Measurements from ENCODE around the gene TNXB. TPM values are rescaled to one million over a fixed set of nuclear protein-coding genes. Genes with fewer than 3 reads are reported as not detected.

Gene TNXB
- polyA plus RNA-seq, 1 donor from 2014 or later, result 3.3 TPM

DNA sequence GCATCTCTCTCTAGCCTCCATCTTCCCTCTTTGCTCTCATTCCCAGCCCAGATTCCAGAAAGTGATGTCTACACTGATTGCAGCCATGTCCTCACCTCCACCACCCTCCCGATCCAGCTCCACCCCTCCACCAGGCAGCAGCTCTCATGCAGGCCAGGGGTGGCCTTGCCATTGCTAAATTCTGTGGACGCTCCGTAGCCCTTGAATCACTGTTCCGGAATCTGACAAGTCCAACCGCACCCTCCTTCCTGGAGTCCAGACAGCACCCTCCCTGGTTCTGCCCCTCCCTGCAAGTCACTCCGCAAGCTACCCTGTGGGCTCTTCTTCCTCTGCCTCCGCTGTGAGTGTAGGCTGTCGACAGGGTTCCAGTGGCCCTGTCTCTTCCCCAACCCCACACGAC lies 26.2 kb downstream of the TNXB start:
- no peak overlapping the region for H3K27ac ChIP-seq (ENCODE audit: low read length)
- TF ChIP-seq POLR2AphosphoS5 (IDR thresholded peaks at IDR 0.05), result no peak
- TF ChIP-seq, protein P1, sequence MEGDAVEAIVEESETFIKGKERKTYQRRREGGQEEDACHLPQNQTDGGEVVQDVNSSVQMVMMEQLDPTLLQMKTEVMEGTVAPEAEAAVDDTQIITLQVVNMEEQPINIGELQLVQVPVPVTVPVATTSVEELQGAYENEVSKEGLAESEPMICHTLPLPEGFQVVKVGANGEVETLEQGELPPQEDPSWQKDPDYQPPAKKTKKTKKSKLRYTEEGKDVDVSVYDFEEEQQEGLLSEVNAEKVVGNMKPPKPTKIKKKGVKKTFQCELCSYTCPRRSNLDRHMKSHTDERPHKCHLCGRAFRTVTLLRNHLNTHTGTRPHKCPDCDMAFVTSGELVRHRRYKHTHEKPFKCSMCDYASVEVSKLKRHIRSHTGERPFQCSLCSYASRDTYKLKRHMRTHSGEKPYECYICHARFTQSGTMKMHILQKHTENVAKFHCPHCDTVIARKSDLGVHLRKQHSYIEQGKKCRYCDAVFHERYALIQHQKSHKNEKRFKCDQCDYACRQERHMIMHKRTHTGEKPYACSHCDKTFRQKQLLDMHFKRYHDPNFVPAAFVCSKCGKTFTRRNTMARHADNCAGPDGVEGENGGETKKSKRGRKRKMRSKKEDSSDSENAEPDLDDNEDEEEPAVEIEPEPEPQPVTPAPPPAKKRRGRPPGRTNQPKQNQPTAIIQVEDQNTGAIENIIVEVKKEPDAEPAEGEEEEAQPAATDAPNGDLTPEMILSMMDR (IDR thresholded peaks at IDR 0.05; ENCODE audit: poor library complexity, severe bottlenecking), result no peak
- no peak for TF ChIP-seq SMC3 (conservative IDR thresholded peaks at IDR 0.05; ENCODE audit: poor library complexity)
- no peak for TF ChIP-seq EZH2 (IDR thresholded peaks at IDR 0.05; ENCODE audit: borderline replicate concordance, insufficient read depth, low read length, poor library complexity, severe bottlenecking)
- no peak for TF ChIP-seq RAD21 (conservative IDR thresholded peaks at IDR 0.05)
- TF ChIP-seq EP300 (conservative IDR thresholded peaks at IDR 0.05; ENCODE audit: poor library complexity, severe bottlenecking), result no peak
- no peak for TF ChIP-seq TAF1 (IDR thresholded peaks at IDR 0.05; ENCODE audit: low read depth)
- TF ChIP-seq MXI1 (conservative IDR thresholded peaks at IDR 0.05; ENCODE audit: poor library complexity, severe bottlenecking), result no peak
- TF ChIP-seq, protein P2, sequence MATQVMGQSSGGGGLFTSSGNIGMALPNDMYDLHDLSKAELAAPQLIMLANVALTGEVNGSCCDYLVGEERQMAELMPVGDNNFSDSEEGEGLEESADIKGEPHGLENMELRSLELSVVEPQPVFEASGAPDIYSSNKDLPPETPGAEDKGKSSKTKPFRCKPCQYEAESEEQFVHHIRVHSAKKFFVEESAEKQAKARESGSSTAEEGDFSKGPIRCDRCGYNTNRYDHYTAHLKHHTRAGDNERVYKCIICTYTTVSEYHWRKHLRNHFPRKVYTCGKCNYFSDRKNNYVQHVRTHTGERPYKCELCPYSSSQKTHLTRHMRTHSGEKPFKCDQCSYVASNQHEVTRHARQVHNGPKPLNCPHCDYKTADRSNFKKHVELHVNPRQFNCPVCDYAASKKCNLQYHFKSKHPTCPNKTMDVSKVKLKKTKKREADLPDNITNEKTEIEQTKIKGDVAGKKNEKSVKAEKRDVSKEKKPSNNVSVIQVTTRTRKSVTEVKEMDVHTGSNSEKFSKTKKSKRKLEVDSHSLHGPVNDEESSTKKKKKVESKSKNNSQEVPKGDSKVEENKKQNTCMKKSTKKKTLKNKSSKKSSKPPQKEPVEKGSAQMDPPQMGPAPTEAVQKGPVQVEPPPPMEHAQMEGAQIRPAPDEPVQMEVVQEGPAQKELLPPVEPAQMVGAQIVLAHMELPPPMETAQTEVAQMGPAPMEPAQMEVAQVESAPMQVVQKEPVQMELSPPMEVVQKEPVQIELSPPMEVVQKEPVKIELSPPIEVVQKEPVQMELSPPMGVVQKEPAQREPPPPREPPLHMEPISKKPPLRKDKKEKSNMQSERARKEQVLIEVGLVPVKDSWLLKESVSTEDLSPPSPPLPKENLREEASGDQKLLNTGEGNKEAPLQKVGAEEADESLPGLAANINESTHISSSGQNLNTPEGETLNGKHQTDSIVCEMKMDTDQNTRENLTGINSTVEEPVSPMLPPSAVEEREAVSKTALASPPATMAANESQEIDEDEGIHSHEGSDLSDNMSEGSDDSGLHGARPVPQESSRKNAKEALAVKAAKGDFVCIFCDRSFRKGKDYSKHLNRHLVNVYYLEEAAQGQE (IDR thresholded peaks at IDR 0.05; ENCODE audit: borderline replicate concordance), result no peak

DNA sequence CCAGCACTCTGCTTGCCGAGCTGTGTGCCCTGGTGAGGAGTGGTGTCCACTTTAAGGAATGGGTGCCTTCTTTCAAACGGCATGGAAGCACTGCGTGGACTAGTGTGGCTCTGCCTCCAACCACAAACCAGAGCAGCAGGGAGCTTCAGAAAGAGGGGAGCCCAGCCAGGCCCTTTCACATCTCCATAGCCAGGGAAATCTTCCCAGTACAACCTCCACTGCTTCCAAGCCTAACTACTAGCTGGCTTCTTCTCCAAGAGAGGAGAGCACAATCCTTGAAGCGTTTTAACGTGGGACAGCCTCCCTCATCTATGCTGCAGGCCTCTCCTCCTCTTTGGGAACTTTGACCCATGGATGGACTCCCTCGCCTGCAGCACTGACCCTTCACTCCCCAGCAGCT lies 26.7 kb downstream of the TNXB start:
- H3K4me2 ChIP-seq (ENCODE audit: low read length), result no peak overlapping the region
- no peaks in the 10 kb centered on the region for H4K20me1 ChIP-seq (ENCODE audit: insufficient read depth)
- H3K27ac ChIP-seq (ENCODE audit: low read length), result no peak overlapping the region
- H3K9ac ChIP-seq (ENCODE audit: low read length), result no peak overlapping the region
- H2AFZ ChIP-seq (ENCODE audit: low read depth, low read length), result no peak overlapping the region
- no peak overlapping the region for H3K4me3 ChIP-seq (ENCODE audit: low read length)
- no peaks in the 10 kb centered on the region for H3F3A ChIP-seq (ENCODE audit: insufficient read depth, low read length, poor library complexity, severe bottlenecking)
- H3K36me3 ChIP-seq (ENCODE audit: insufficient read depth, low read length), result no peaks in the 10 kb centered on the region
- no peaks in the 10 kb centered on the region for H3K9me3 ChIP-seq (ENCODE audit: low read length)
- no peaks in the 10 kb centered on the region for H3K9me2 ChIP-seq (ENCODE audit: insufficient read depth, low read length)
- TF ChIP-seq TAF1 (IDR thresholded peaks at IDR 0.05; ENCODE audit: low read depth) (no peak), SMC3 (conservative IDR thresholded peaks at IDR 0.05; ENCODE audit: poor library complexity) (no peak), POLR2AphosphoS5 (IDR thresholded peaks at IDR 0.05) (no peak), EP300 (conservative IDR thresholded peaks at IDR 0.05; ENCODE audit: poor library complexity, severe bottlenecking) (no peak), RAD21 (conservative IDR thresholded peaks at IDR 0.05) (no peak), MXI1 (conservative IDR thresholded peaks at IDR 0.05; ENCODE audit: poor library complexity, severe bottlenecking) (no peak), EZH2 (IDR thresholded peaks at IDR 0.05; ENCODE audit: borderline replicate concordance, insufficient read depth, low read length, poor library complexity, severe bottlenecking) (no peak)
- TF ChIP-seq, protein P1 (IDR thresholded peaks at IDR 0.05; ENCODE audit: poor library complexity, severe bottlenecking), result no peak
- TF ChIP-seq, protein P2 (IDR thresholded peaks at IDR 0.05; ENCODE audit: borderline replicate concordance), result no peak
- no peaks in the 10 kb centered on the region for H3K27me3 ChIP-seq (ENCODE audit: insufficient read depth, low read depth, low read length)
- H3K79me2 ChIP-seq (replicated peaks; ENCODE audit: insufficient read depth, low read length), result no peaks in the 10 kb centered on the region

More for the DNA sequence above, 26.2 kb downstream of the TNXB start:
- Histone ChIP-seq H3K9me2 (ENCODE audit: insufficient read depth, low read length) (no peaks in the 10 kb centered on the region), H4K20me1 (ENCODE audit: insufficient read depth) (no peaks in the 10 kb centered on the region), H3K27me3 (ENCODE audit: insufficient read depth, low read depth, low read length) (no peaks in the 10 kb centered on the region), H3K36me3 (ENCODE audit: insufficient read depth, low read length) (no peaks in the 10 kb centered on the region), H3F3A (ENCODE audit: insufficient read depth, low read length, poor library complexity, severe bottlenecking) (no peaks in the 10 kb centered on the region), H3K9ac (ENCODE audit: low read length) (no peak overlapping the region), H3K9me3 (ENCODE audit: low read length) (no peaks in the 10 kb centered on the region), H2AFZ (ENCODE audit: low read depth, low read length) (no peak overlapping the region), H3K4me3 (ENCODE audit: low read length) (no peak overlapping the region), H3K79me2 (replicated peaks; ENCODE audit: insufficient read depth, low read length) (no peaks in the 10 kb centered on the region), H3K4me2 (ENCODE audit: low read length) (no peak overlapping the region)

Data from neural cell (in vitro differentiated cells).